GM19238 (cell line): ENCODE data around the gene ATP6AP1.
"Not testable (repeated sequence)": the region's sequence is repeated elsewhere in the genome, so short reads cannot be mapped to it uniquely, and the experiment has no call there.

ENCODE experiments used
- DNase-seq: peaks from one replicate; pipeline ENCODE4 v3.0.0; 2011; ENCODE audit warnings: low spot score; ENCODE audit not compliant: insufficient read length

ATP6AP1 gene

DNA sequence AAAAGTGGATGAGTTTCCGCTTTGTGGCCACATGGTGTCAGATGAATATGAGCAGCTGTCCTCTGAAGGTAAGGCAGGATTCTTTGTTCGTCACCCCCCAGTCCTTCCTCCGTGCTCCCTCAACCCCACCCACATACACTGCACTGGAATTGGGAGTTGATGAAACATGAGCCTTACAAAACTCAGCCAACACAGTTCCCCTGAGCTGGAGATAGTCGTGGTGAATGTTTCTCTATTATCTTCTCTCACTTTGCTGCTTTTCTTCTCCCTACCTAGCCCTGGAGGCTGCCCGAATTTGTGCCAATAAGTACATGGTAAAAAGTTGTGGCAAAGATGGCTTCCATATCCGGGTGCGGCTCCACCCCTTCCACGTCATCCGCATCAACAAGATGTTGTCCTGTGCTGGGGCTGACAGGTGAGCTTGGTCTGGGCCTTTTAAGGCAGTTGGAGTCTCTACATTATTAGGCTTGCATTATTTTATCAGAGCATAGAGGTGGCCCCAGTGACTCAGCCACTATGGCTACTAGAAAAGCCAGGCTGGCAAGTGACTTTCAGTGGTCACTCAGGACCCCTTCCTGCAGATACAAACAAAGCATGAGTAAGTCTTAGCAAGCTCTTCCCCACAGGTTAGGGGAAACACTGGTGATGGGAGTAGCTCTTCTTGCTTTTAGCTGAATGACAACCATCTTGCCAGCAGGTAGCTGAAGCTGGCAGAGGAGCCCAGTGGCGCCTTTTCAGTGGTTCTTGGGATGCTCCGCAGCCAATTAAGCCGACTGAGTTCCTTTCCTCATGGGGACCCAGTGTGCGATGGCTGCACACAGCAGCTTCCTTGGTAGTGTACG lies 28.7 kb upstream of the ATP6AP1 start:
- no peak for DNase-seq

DNA sequence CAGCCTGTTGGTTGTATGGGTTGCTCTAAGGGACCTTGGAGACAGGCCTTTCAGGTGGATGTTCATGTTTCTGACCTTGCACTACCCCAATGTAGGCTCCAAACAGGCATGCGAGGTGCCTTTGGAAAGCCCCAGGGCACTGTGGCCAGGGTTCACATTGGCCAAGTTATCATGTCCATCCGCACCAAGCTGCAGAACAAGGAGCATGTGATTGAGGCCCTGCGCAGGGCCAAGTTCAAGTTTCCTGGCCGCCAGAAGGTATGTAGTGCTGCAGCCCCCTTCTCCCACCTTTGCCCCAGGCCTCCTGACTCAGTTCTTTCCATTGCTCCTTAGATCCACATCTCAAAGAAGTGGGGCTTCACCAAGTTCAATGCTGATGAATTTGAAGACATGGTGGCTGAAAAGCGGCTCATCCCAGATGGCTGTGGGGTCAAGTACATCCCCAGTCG lies 28.1 kb upstream of the ATP6AP1 start:
- DNase-seq, result not testable (repeated sequence)

DNA sequence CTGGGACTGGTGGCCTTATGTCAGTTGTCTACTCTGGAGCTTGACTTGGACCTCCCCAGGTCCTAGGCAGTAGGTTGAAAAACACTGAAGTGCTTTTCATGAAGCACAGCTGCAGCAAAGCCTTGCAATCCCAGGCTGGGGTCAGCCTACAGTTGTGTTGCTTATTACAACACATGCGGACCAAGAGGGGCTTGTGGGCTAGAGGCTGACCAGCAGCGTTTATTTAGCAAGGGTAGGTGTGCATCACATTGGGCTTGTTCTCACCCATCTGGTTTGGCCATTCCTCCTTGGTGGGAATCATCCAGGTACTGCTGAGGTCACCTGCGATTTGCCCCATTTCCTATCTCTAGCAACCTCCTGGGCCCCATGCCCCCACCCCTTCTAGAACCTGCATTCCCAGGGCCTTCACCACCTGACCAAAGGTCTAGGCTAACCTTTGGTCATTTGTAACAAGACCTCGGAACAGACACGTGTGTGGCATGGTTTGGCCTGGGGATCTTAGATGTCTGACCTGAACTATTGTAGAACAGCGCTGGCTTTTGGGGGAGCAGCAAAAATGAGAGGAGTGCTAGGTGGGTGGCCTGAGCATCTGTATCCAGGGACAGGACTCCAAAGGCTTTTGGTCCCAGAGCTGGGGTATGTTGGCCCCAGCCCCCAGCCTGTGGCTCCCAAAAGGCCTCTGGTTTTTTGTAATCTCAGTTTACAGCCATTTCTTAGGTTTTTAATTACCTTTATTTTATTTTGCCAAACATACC lies 27.3 kb upstream of the ATP6AP1 start:
- DNase-seq, result no peak

DNA sequence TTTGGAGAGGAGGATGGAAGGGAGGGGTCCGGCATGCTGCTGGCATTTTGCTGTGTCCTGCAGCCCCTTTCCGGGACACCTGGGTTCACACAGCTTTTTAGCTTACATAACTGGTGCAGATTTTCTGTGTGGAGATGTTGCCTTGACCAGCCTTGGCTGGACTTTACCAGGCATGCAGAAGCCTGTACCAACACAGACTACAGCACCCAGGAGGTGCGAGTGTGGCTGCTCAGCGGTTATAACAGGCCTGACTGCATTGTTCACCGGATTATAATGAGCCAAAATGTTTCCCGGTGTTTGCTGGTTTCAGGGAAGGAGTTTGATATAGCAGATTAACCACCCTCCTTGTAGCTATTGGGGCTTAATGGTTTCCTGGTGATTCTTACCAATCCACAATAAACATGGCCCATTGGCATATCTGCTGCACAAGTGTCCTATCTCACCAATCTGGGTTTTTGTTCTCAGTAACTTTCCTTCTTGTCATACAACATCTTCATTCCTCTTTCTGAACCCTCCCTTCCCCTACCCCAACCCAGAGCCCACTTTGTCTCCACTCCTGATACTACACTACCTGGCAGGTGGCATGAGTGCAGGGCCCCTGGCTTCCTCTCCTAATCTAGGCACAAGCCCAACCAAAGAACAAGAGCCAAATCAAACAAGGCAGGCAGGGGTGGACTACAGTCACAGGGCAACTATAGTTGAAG lies 26.4 kb upstream of the ATP6AP1 start:
- DNase-seq, result no peak

DNA sequence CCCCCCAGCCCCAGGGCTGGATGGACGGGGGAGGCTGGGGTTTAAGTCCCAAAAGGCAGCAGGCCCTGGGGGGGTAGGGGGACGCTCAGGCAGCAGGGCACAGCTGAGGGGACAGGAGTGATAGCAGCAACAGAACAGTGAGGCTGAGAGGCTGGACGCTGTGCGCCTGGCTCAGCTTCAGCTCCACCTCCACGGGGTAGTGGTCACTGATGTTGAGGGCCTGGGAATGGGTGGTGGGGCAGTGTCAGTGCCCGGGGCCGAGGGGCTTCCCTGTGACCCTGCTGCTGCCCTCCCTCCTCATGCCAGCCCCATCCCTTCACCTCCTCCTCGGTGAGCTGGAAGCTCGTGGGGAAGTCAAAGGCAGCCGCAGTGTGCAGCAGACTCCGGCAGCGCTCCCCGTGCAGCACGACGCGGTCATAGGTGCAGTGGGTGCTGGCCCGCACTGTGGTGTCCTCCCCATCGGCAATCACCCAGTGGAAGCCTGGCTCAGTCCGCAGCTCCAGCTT lies 25.8 kb upstream of the ATP6AP1 start:
- no peak for DNase-seq

DNA sequence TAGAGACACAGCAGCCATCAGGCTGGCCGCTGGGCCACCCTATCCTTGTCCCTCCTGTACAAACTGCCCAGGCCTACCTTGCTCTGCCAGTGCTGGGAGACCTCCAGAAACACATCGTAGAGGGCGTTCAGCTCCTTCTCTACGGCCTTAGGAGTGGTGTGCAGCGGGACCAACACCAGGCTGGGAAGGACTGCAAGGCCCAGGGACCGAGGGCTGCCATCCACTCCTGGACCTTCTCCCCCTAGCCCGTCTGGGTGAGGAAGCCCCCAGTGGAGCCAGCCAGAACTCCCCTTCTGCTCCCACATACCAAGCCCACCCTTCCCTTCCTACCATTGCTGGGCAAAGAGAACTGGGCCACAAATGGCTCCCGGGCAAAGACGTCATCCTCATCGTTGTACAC lies 25.3 kb upstream of the ATP6AP1 start:
- DNase-seq, result no peak

DNA sequence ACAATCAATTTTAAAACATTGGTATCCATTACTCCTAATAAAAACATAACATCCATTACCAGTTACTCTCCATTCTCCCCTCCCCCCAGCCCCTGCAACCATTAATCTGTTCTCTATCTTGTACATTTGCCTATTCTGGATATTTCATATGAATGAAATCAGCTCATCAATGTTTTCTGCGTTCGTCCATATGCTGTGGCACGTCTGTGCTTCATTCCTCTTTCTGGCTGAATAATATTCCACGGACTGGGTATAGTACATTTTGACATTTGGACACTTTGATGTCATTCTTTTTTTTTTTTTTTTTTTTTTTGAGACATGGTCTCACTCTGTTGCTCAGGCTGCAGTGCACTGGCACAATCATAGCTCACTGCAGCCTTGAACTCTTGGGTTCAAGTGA lies 24.6 kb upstream of the ATP6AP1 start:
- DNase-seq, result no peak

DNA sequence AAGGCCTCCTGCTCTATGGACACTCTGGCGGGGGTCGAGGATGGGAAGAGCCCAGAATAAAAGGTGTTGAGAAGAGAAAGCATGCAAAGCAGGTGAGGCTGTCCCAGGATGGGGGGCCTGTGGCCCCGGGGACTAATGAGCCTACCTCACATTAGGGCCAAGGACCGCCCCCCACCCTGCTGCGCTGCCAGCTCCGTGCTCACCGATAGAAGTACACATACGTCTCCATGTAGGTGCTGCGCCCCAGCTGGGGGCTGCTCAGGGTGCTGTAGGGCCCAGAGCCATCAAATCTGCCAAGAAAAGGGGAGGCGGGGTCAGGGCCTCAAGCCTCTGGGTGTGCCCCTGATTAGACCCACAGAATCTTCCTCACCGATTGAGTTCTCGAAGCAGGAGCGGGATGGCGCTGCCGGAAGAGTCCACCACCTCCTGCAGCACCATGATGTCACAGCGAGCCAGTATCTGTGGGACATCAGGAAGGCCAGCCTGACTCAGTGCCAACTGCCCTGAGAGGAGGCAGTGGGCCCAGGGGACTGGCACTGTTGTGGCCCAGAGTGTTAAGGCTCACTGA lies 23.8 kb upstream of the ATP6AP1 start:
- DNase-seq, result no peak

DNA sequence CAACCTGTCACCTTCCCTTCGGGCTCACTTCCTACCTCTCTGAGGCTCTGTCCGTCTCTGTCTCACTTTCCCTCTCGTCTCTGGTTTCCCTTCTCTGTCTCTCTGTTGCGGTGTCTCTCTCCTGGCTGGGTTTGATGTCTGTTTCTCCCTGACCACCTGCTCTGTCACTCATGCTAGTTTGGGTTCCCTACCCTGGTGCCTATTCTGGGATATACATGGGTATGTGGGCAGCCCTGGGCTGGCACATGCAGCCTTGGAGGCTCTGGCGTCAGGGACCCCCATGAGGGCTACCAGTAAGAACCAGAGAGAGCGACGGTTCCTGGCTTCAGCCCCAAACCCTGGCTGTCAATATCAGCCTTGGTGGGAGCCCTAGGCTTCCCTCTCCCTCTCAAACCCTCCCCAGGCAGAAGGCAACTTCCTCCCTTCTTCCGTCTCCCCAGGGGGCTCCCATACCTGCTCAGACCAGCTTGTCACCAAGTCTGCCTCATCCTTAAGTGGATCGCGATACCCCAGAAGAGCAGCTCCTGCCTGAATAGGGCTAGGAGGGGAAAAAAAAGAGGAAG lies 19.7 kb upstream of the ATP6AP1 start:
- no peak for DNase-seq

DNA sequence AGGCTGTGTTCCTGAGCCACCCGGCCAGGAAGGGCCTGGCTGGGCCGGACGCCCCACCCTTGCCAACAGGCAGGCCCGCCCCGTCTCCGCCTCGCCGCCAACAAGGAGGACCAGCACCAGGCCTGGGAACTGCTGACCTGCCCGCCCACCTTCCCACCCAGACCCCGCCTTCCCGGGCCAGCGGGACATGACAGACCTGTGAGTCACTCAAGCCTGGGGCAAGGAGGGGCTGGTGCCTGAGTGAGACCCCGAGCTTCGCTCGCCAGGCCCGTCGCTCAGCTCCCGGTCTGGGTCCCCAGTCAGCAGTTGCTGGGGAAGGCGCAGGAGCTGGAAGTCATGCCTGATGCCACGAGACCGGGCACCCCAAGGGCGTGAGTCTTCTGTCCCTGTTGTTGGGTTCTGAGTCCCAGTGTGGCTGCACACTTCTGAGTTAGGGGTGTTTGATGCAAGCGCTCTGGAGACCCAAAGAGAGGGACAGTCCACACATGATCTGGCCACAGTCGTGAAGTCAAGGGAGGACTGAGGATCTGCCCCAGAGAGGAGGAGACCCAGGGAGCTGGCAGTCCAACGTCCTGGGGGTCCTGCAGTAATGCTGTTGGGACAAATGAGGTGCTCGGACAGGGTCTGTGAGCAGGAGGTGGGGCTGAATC lies 19.1 kb upstream of the ATP6AP1 start, which contains the start of gene DNASE1L1:
Gene DNASE1L1, minus strand, starts transcription at position 33 of the 650 bp plus-strand sequence. CDS start 3,686 bp downstream, outside the sequence.
- no peak for DNase-seq

DNA sequence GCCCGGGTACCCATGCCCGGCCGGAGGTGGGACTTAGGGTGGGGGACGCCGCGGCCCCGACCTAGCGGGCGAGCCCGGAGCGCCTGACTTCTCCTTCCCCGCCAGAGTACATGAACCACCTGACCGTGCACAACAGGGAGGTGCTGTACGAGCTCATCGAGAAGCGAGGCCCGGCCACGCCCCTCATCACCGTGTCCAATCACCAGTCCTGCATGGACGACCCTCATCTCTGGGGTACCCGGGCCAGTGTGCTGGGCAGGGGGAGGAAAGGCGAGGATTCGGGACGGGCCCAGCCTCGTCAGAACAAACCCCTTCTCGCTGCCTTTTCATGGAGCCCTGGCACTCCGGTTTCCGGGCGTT lies 16.5 kb upstream of the ATP6AP1 start:
- peak; percentile 55 for DNase-seq

DNA sequence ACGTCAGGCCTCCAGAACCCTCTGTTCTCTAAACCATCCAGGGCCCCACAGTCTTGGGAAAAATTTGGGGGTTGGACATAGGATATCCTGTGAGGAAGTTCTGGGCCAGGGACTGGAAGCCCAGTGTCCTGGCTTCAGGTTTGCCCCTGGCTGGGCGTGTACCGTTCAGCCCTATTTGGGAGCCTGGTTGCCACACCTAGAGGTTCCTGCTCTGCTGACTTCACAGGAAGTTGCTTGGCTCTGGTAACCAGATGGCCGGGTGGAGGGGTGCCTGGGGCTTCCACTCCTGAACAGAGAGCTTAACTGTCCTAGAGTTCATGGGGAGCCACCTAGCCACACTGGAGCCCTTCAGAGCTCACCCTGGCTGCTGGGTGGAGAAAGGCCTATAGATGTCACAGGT lies 16.0 kb upstream of the ATP6AP1 start:
- no peak for DNase-seq

DNA sequence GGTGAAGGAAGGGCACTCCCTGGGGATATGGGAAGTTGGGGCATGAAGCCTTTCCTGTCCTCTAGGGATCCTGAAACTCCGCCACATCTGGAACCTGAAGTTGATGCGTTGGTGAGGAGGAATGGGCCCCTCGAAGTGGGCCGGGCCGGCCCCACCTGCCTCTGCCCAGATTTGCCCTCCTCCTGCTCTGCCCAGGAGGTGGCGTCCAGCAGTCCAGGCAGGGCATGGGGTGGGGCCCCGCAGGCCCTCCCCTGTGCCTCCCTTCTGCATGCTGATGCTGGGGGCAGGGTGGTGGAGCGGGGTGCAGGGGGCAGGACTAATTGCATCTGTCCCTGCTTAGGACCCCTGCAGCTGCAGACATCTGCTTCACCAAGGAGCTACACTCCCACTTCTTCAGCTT lies 15.3 kb upstream of the ATP6AP1 start:
- no peak for DNase-seq

DNA sequence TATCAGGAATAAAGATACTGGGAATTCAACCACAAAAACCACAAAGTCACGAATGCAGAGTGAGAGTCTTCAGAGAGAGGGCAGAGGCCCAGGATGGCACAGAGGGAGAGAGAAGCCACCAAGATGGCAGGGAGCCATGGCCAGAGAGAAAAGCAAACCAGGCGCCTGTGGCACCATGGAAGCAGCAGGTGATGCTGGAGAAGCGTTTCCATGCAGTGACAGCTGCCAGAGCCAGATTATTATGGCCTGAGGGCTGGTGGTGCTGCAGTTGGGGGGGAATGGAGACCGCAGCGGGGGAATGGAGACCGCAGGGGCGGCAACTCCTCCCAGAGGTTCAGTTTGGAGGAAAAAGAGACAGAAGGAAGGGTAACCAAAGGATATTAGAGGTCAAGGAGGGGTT lies 11.3 kb upstream of the ATP6AP1 start:
- DNase-seq, result no peak

DNA sequence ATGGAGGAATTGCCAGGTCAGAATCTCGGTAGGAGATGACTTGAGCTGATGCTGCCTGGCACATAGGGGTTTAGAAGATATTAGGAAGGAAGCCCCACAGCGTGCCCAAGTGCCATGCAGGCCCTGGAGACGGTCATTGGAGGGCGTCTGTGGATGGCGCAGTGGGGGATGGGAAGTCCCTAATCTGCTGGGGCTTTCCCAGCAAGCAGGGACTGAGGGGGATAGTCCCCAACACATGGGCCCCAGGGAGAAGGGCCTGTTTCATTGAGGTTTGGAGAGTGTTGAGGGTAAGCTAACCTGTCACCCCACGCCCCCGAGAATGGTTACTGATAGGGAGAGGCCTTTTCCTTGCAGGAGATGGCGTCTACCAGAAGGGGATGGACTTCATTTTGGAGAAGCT lies 9.3 kb upstream of the ATP6AP1 start:
- DNase-seq, result no peak

DNA sequence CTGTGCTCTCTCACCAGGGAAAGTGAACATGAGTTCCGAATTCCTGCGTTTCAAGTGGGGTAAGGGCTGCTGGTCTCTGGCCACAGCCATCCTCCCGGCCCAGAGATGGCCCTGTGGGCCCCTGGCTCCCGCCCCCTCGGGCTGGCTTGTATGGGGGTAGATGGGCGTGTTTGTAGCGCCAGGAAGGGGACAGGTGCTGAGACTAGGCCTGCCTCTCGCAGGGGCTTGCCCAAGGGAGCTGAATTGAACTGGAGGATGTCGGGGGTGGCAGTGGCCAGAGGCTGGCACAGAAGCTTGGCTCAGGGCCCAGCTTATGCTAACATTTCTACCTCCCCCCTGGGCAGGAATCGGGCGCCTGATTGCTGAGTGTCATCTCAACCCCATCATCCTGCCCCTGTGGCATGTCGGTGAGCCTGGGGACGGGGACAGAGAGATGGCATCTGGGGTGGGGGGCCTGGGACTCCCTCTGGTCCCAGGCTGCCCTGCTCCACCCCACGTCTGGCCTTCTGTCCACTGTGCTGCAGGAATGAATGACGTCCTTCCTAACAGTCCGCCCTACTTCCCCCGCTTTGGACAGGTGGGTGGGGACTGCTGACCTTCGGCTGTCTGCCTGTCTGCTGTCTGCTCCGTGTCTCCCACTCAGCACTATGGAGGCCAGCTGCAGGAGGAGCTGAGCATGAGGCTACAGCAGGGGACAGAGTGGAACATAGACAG lies 8.6 kb upstream of the ATP6AP1 start:
- DNase-seq, result no peak

DNA sequence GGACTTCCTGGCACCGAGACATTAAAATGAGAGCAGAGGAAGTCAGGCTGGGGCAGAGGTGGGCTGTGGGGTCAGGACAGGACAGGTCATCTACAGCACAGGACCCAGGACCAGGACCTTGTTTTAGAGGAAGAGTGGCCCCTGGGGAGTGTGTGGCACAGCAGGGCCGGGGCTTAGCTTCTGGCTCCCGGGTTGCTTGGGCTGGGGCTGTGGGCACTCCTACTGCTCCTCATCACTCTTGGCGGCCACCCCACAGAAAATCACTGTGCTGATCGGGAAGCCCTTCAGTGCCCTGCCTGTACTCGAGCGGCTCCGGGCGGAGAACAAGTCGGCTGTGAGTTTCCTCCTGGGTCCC lies 8.1 kb upstream of the ATP6AP1 start:
- no peak for DNase-seq

DNA sequence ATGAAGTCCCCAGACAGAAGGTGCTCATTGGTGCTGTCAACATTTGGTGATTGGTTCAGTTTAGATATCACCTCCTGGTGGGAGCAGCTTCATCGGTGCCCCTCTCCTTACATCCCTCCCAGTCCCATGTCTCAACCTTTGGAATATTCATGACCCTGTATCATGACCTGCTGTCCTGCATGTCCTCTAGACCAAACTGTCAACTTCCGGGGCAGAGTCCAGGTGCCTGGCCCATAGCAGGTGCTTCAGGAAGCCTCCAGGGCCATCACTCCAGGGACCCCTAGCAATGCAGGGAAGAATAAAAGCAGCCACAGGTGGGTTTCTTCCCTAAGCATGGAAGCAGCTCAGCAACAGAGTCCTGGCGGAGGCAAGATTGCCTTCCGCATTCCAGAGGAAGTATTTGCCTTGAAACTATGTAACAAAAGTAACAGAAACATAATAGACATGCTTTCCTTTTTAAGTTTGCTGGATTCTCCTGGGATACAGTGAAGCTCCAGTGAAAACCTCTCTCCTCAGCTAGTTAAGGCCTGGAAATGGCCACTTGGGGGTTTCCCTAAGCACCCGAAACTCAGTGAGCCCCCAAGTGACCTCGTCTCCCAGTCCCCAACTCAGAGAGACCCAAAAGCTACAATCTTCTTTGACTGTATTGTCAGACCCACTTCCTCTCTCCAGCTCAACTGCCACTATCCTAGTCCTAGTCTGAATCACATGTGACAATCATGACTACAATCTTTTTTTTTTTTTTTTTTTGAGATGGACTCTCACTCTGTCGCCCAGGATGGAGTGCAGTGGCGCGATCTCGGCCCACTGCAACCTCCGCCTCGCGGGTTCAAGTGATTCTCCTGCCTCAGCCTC lies 1.3 kb upstream of the ATP6AP1 start:
- DNase-seq, result no peak

DNA sequence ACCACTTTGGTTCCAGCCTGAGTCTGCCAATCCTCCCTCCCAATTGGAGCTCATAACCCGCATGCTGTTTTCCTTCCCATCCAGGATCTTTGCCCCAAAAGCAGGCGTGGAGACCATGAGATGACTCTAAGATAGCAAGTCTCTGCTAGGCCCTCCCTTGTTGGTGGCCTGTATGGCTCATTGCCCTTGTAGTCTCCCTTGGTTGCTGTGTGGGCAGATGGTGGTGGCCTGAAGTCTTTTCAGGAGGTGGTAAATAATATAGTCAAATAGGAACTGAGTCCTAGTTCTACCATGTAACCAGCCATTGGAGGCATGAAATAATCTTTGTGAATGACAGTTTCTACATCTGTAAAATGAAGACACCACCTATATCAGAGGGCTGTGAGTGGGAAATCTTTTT lies 1.2 kb downstream of the ATP6AP1 start:
- DNase-seq, result no peak
